ENCODE data around the gene PCSK7.
A peak's percentile ranks its signal among the peaks of the same experiment; 100 is the strongest.
"Not testable (repeated sequence)": the region's sequence is repeated elsewhere in the genome, so short reads cannot be mapped to it uniquely, and the experiment has no call there.

The PCSK7 gene

GRCh38 chr11:117185736-117186430 is 46.0 kb downstream of the PCSK7 start:
- POLR2A ChIA-PET = interaction anchor here (0.7 kb wide), 1 partner anchor 9 kb away, joined by 3 read pairs; no protein-coding TSS in a partner anchor
- CTCF ChIA-PET = no interaction called here
- TF ChIP-seq L3MBTL2 (conservative IDR thresholded peaks at IDR 0.05) = no peak
- TF ChIP-seq NFRKB (IDR thresholded peaks at IDR 0.05) = no peak
- no peak for DNase-seq (ENCODE audit: extremely low spot score)

DNA sequence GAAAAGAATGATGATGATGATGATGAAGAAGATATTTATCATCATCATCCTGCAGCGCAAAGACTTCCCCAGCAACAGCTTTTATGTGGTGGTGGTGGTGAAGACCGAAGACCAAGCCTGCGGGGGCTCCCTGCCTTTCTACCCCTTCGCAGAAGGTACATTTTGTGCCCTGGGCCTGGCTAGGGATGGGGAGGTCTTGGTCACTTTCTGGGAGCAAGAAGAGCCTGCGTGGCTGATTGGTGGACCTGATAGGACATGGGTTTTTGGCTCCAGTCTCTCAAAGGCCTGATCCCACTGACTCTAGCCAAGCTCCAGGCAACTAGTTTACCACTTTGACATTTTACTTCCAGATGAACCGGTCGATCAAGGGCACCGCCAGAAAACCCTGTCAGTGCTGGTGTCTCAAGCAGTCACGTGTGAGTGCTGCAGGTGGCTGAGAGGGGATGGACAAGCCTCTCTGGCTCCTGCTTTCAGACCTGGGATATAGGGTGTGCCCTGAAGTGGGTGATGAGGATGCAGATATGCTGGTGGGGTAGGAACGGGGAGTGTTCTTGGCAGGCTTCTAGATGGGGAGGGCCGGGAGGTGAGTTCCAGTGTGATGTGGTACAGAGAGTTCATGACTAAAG is 48.0 kb downstream of the PCSK7 start:
- ChIA-PET CTCF (no interaction called here), POLR2A (no interaction called here)
- no peak for DNase-seq (ENCODE audit: extremely low spot score)
- TF ChIP-seq FOXA1 (IDR thresholded peaks at IDR 0.05) (no peak), HDGF (IDR thresholded peaks at IDR 0.05; ENCODE audit: borderline replicate concordance) (no peak), SUZ12 (IDR thresholded peaks at IDR 0.05) (no peak), CTBP1 (IDR thresholded peaks at IDR 0.05; ENCODE audit: borderline replicate concordance) (no peak), FOXK2 (IDR thresholded peaks at IDR 0.05) (no peak), LEF1 (IDR thresholded peaks at IDR 0.05; ENCODE audit: borderline replicate concordance) (no peak), BHLHE40 (IDR thresholded peaks at IDR 0.05; ENCODE audit: borderline replicate concordance) (no peak)
- TF ChIP-seq, protein P1, sequence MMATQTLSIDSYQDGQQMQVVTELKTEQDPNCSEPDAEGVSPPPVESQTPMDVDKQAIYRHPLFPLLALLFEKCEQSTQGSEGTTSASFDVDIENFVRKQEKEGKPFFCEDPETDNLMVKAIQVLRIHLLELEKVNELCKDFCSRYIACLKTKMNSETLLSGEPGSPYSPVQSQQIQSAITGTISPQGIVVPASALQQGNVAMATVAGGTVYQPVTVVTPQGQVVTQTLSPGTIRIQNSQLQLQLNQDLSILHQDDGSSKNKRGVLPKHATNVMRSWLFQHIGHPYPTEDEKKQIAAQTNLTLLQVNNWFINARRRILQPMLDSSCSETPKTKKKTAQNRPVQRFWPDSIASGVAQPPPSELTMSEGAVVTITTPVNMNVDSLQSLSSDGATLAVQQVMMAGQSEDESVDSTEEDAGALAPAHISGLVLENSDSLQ (IDR thresholded peaks at IDR 0.05) = no peak

DNA sequence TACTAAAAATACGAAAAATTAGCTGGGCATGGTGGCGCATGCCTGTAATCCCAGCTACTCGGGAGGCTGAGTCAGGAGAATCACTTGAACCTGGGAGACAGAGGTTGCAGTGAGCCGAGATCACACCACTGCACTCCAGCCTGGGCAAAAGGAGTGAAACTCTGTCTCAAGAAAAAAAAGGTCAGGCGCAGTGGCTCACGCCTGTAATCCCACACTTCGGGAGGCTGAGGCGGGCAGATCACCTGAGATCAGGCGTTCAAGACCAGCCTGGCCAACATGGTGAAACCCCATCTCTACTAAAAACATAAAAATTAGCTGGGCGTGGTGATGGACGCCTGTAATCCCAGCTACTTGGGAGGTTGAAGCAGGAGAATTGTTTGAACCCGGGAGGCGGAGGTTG is 48.7 kb downstream of the PCSK7 start:
- DNase-seq (ENCODE audit: extremely low spot score); CTCF ChIA-PET: not testable (repeated sequence)
- POLR2A ChIA-PET = interaction anchor here (6.1 kb wide), 1 partner anchor 38 kb away, joined by 58 read pairs; the partner anchor contains the start of gene PAFAH1B2

- ChIA-PET POLR2A (interaction anchor here (6.1 kb wide), 1 partner anchor 38 kb away, joined by 58 read pairs; the partner anchor contains the start of gene PAFAH1B2), CTCF (interaction anchor here (2.2 kb wide), 1 partner anchor 39 kb away, joined by 10 read pairs; no protein-coding TSS in a partner anchor)
- no peak for DNase-seq (ENCODE audit: extremely low spot score)
- TF ChIP-seq ELF4 (IDR thresholded peaks at IDR 0.05) = no peak
- no peak for TF ChIP-seq BHLHE40 (IDR thresholded peaks at IDR 0.05; ENCODE audit: borderline replicate concordance)
- TF ChIP-seq ZNF384 (IDR thresholded peaks at IDR 0.05) = no peak
- TF ChIP-seq HDGF (IDR thresholded peaks at IDR 0.05; ENCODE audit: borderline replicate concordance) = no peak
- no peak for TF ChIP-seq L3MBTL2 (conservative IDR thresholded peaks at IDR 0.05)
- TF ChIP-seq ARNT (IDR thresholded peaks at IDR 0.05) = no peak
- no peak for TF ChIP-seq FOXM1 (IDR thresholded peaks at IDR 0.05; ENCODE audit: borderline replicate concordance)
Observed at GRCh38 chr11:117182551-117182935, 49.3 kb downstream of the PCSK7 start.

DNA sequence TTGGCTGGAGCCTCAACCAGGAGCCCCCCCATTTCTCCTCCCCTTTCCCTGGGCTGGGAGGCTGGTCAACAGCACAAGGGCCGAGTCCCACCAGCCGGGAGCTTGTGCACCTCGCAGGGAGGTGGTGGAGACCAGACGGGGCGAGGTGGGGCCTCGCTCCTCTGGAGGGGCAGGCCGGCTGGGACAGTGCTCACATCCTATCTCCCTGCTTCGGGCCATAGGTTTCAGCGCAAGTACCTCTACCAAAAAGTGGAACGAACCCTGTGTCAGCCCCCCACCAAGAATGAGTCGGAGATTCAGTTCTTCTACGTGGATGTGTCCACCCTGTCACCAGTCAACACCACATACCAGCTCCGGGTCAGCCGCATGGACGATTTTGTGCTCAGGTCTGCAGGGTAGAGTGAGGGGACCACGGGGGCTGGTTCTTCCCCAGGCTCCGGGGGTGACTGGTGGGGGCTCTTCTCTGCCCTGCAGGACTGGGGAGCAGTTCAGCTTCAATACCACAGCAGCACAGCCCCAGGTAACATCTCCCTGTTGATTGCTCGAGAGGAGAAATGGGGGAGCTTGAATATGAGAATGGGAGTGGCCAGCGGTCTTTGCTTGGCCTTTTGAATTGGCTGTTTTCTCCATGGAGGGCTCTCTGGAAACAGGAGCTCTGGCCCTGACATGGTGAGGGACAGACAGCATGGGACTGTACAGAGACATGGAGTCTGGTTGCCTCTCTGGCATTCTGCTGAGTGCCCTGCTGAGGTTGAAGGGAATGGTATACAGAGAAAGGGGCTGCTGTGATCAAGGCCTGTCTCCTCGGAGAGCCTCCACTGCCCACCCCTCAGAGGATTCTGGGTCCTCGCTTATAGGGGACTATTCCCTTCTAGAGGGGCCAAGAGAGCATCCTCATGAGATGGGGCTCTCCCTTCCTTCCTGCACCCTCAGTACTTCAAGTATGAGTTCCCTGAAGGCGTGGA is 50.0 kb downstream of the PCSK7 start:
- POLR2A ChIA-PET = interaction anchor here (0.9 to 6.1 kb wide), 4 partner anchors 14 to 50 kb away, joined by 3 to 58 read pairs (median 6); partner anchors contain the start of genes PAFAH1B2, PCSK7 and RNF214
- TF ChIP-seq TARDBP (IDR thresholded peaks at IDR 0.05) (no peak), ZNF384 (IDR thresholded peaks at IDR 0.05) (no peak), NFRKB (IDR thresholded peaks at IDR 0.05) (no peak), ELF4 (IDR thresholded peaks at IDR 0.05) (no peak), FOXM1 (IDR thresholded peaks at IDR 0.05; ENCODE audit: borderline replicate concordance) (no peak), FOXK2 (IDR thresholded peaks at IDR 0.05) (no peak), SUZ12 (IDR thresholded peaks at IDR 0.05) (no peak), HDGF (IDR thresholded peaks at IDR 0.05; ENCODE audit: borderline replicate concordance) (no peak), FOXA1 (IDR thresholded peaks at IDR 0.05) (no peak), CTBP1 (IDR thresholded peaks at IDR 0.05; ENCODE audit: borderline replicate concordance) (no peak), ARNT (IDR thresholded peaks at IDR 0.05) (no peak), L3MBTL2 (conservative IDR thresholded peaks at IDR 0.05) (no peak)
- TF ChIP-seq, protein P1 (IDR thresholded peaks at IDR 0.05) = no peak
- CTCF ChIA-PET = interaction anchor here (0.6 to 2.2 kb wide), 7 partner anchors 9 to 336 kb away, joined by 3 to 10 read pairs (median 4); no protein-coding TSS in a partner anchor
- DNase-seq (ENCODE audit: extremely low spot score) = no peak

DNA sequence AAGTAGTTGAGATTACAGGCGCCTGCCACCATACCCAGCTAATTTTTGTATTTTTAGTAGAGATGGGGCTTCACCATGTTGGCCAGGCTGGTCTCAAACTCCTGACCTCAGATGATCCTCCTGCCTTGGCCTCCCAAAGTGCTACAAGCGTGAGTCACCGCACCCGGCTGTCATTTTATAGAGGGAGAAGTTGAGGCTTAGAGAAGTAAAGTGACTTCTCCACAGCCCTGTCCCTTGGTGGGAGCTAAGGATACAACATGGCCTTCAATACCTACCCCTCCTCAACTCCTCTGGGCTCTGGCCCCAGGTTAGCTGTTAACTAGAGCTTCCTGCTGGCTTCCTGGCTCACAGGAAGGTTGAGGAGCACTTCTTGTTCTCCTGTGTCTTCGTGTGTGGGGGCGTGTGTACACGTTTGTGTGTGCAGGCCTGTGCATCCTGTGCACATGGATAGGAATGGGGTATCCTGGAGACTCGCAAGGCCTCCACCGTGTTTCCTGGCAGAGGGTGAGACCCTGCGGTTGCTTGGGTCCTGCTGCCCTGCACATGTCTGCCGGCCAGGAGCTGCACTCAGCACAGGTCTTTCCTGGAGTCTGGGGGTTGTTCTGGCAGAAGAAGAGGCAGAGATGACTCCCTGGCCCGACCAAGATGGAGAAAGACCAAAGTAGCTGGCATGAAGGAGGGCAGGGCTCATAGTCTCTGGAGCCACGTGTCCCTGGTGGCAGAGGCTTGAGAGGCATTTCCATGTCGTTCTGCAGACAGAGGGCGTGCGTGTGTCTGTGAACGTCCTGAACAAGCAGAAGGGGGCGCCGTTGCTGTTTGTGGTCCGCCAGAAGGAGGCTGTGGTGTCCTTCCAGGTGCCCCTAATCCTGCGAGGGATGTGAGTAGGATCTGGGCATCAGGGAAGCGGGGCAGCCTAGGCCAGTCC is 51.0 kb downstream of the PCSK7 start:
- ChIA-PET CTCF (interaction anchor here (0.6 to 2.2 kb wide), 7 partner anchors 8 to 335 kb away, joined by 3 to 10 read pairs (median 4); no protein-coding TSS in a partner anchor), POLR2A (interaction anchor here (0.9 to 6.1 kb wide), 4 partner anchors 15 to 51 kb away, joined by 3 to 58 read pairs (median 6); partner anchors contain the start of genes PAFAH1B2, PCSK7 and RNF214)
- TF ChIP-seq L3MBTL2 (conservative IDR thresholded peaks at IDR 0.05) = peak; percentile 57; the same call in 1 of the 2 replicates
- no peak for TF ChIP-seq HDGF (IDR thresholded peaks at IDR 0.05; ENCODE audit: borderline replicate concordance)
- TF ChIP-seq TARDBP (IDR thresholded peaks at IDR 0.05) = no peak
- no peak for TF ChIP-seq SUZ12 (IDR thresholded peaks at IDR 0.05)
- peak; percentile 78 for DNase-seq (ENCODE audit: extremely low spot score)
